ENCODE measurements around the gene RPS19BP1.

GRCh38 chr22:39498802-39499201 is 33.7 kb downstream of the RPS19BP1 start:
- TF ChIP-seq CTCF (IDR thresholded peaks at IDR 0.05; ENCODE audit: insufficient read depth, low read length, poor library complexity, severe bottlenecking) (no peak), EZH2phosphoT487 (conservative IDR thresholded peaks at IDR 0.05; ENCODE audit: low read length) (no peak)
